VCaP (cell line): Measurements from ENCODE around the gene ZSCAN2.
A peak's percentile ranks its signal among the peaks of the same experiment; 100 is the strongest.
"Not testable (repeated sequence)": the region's sequence is repeated elsewhere in the genome, so short reads cannot be mapped to it uniquely, and the experiment has no call there.

Experiments used
- H3K27ac ChIP-seq: fragments of 450-650 bp; 2 replicates; pipeline ENCODE4 v1.5.1; 2017
- CTCF ChIP-seq: fragments of 450-650 bp; conservative IDR thresholded peaks from 2 replicates; pipeline ENCODE4 v1.5.1; 2017; ENCODE audit warnings: mild to moderate bottlenecking, moderate library complexity

ZSCAN2 gene

GRCh38 chr15:84634228-84634837, 33.5 kb downstream of the ZSCAN2 start:
- peak overlapping the region; percentile 89 for H3K27ac ChIP-seq
- TF ChIP-seq CTCF = no peak

GRCh38 chr15:84638103-84638502, 37.3 kb downstream of the ZSCAN2 start:
- TF ChIP-seq CTCF = peak; percentile 53
- H3K27ac ChIP-seq = no peak overlapping the region

GRCh38 chr15:84641871-84642270, 41.1 kb downstream of the ZSCAN2 start:
- not testable (repeated sequence) for H3K27ac ChIP-seq

- H3K27ac ChIP-seq = not testable (repeated sequence)
Measured at GRCh38 chr15:84642640-84643039, 41.8 kb downstream of the ZSCAN2 start.

- TF ChIP-seq CTCF = no peak
- no peak overlapping the region for H3K27ac ChIP-seq
Measured at GRCh38 chr15:84643838-84644237, 43.0 kb downstream of the ZSCAN2 start.

GRCh38 chr15:84645496-84645895, 44.7 kb downstream of the ZSCAN2 start:
- no peak for TF ChIP-seq CTCF
- no peak overlapping the region for H3K27ac ChIP-seq

- no peak overlapping the region for H3K27ac ChIP-seq
- TF ChIP-seq CTCF = no peak
Measured at GRCh38 chr15:84645997-84646396, 45.2 kb downstream of the ZSCAN2 start.

- TF ChIP-seq CTCF = no peak
- no peak overlapping the region for H3K27ac ChIP-seq
Measured at GRCh38 chr15:84647726-84648125, 46.9 kb downstream of the ZSCAN2 start.

GRCh38 chr15:84648539-84648938, 47.7 kb downstream of the ZSCAN2 start:
- H3K27ac ChIP-seq = no peak overlapping the region
- no peak for TF ChIP-seq CTCF
